GM19468 (cell line): ENCODE data around the gene SLC38A11.
"Not testable (repeated sequence)": the region's sequence is repeated elsewhere in the genome, so short reads cannot be mapped to it uniquely, and the experiment has no call there.

Experiments used
- ATAC-seq: cut with Tn5 transposase; IDR thresholded peaks from one replicate; pipeline ENCODE4 v1.9.1; 2021; ENCODE audit warnings: mild to moderate bottlenecking, moderate library complexity, moderate number of reproducible peaks; ENCODE audit not compliant: unreplicated experiment; ENCODE audit errors: extremely low read depth

Gene SLC38A11

GRCh38 chr2:164887434-164888144 is 67.7 kb downstream of the SLC38A11 start:
- no peak for ATAC-seq

- ATAC-seq: no peak
These were observed 73.0 kb downstream of the SLC38A11 start for GRCh38 chr2:164882276-164882675.

GRCh38 chr2:164881524-164881923 is 73.8 kb downstream of the SLC38A11 start:
- no peak for ATAC-seq

- no peak for ATAC-seq
These were observed 75.3 kb downstream of the SLC38A11 start for GRCh38 chr2:164879901-164880535.

- ATAC-seq: no peak
These were observed 77.4 kb downstream of the SLC38A11 start for GRCh38 chr2:164877927-164878326.

GRCh38 chr2:164877169-164877568 is 78.2 kb downstream of the SLC38A11 start:
- no peak for ATAC-seq

GRCh38 chr2:164875334-164876205 is 79.8 kb downstream of the SLC38A11 start:
- ATAC-seq: no peak

GRCh38 chr2:164873210-164873908 is 82.0 kb downstream of the SLC38A11 start:
- no peak for ATAC-seq

GRCh38 chr2:164871404-164871803 is 83.9 kb downstream of the SLC38A11 start:
- no peak for ATAC-seq

GRCh38 chr2:164869420-164869772 is 85.9 kb downstream of the SLC38A11 start:
- no peak for ATAC-seq

GRCh38 chr2:164868563-164869419 is 86.5 kb downstream of the SLC38A11 start:
- no peak for ATAC-seq

- ATAC-seq: no peak
These were observed 87.4 kb downstream of the SLC38A11 start for GRCh38 chr2:164867779-164868397.

GRCh38 chr2:164866381-164866780 is 88.9 kb downstream of the SLC38A11 start:
- not testable (repeated sequence) for ATAC-seq

- ATAC-seq: no peak
These were observed 94.7 kb downstream of the SLC38A11 start for GRCh38 chr2:164860694-164861042.

- ATAC-seq: not testable (repeated sequence)
These were observed 95.2 kb downstream of the SLC38A11 start for GRCh38 chr2:164859906-164860693.

- ATAC-seq: no peak
These were observed 96.0 kb downstream of the SLC38A11 start for GRCh38 chr2:164859251-164859818.

- ATAC-seq: no peak
These were observed 103.2 kb downstream of the SLC38A11 start for GRCh38 chr2:164852086-164852485.

GRCh38 chr2:164850235-164850634 is 105.1 kb downstream of the SLC38A11 start:
- no peak for ATAC-seq
